Measurements from ENCODE around the gene CAPN9.

DNA sequence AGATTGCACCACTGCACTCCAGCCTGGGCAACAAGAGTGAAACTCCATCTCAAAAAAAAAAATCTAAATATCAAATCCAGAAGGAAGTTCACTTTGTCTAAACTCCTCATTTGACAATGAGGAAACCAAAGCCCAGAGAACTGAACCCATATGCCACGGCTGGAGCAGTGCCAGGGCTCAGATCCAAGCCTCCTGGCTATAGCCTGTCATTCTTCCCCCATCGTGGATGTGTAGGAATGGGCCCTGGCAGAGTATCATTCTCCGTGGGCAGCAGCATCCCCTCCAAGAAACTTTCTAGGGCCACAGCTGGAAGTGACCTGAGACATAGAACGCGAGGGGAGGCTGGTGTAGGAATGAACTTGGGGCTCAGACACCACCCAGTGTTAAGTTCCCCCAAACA lies 47.2 kb downstream of the CAPN9 start:
- no peak for TF ChIP-seq EZH2 (IDR thresholded peaks at IDR 0.05; ENCODE audit: low read length)
- TF ChIP-seq CTCF (optimal IDR thresholded peaks at IDR 0.05 in 1 of 3, IDR thresholded peaks at IDR 0.05 in 1 of 3, conservative IDR thresholded peaks at IDR 0.05 in 1 of 3; ENCODE audit: extremely low read depth in 1 of 3, insufficient read depth in 2 of 3, low read length in 3 of 3), result no peak
